ENCODE measurements around the gene TPTE. TPM values are rescaled to one million over a fixed set of nuclear protein-coding genes. Genes with fewer than 3 reads are reported as not detected.
"Not testable (repeated sequence)": the region's sequence is repeated elsewhere in the genome, so short reads cannot be mapped to it uniquely, and the experiment has no call there.

TPTE gene
- polyA plus RNA-seq (2011; rRNA removed): not detected in 2 replicates
- polyA plus RNA-seq (2012; cell fraction: cytosol; rRNA removed): not detected in 2 replicates
- polyA plus RNA-seq (2012; cell fraction: nucleus; rRNA removed): not detected in 2 replicates
- not detected in 3 replicates for polyA plus RNA-seq (2017; fragmentation: RNase III; extraction: RNeasy Plus Mini Kit Qiagen cat#74134 plus additional on column Dnase treatment)
- not detected in 2 replicates for polyA minus RNA-seq (2011; rRNA and poly(A)+ RNA removed)

DNA sequence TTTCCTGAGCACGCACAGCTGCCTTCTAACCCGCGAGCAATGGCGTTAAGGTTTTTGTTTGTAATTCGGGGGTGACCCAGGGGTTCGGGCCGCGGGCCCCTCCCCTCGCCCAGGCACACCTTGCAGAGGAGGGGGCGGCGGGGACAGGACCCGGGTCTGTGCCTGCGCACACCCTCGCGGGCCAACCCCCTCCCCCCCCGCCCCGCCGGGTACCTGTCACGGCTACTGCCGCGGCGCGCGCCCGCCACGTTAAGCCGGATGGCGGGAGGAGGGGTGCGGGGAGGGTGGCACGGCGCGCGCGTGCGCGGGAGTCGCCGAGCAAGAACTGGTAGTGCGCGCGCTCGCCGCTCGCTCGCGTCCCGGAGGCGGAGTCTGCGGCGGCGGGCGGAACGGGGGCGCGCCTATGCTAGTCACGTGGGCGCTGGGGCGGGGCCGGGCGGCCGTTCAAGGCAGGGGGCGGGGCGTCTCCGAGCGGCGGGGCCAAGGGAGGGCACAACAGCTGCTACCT, at the start of gene TPTE:
Gene TPTE, plus strand, starts transcription at position 493 of the 508 bp plus-strand sequence. CDS start 17,141 bp downstream, outside the sequence.
- TF ChIP-seq MAX (IDR thresholded peaks at IDR 0.05) (no peak), RFX5 (IDR thresholded peaks at IDR 0.05) (no peak), MAFK (IDR thresholded peaks at IDR 0.05; ENCODE audit: partially characterized antibody) (no peak), KDM1A (IDR thresholded peaks at IDR 0.05; ENCODE audit: low read depth) (no peak), HOXB5 (CRISPR knock-in tag; IDR thresholded peaks at IDR 0.05) (no peak), PHF8 (IDR thresholded peaks at IDR 0.05; ENCODE audit: borderline replicate concordance, low read depth) (no peak), CHD4 (IDR thresholded peaks at IDR 0.05; ENCODE audit: borderline replicate concordance) (no peak), CBX2 (IDR thresholded peaks at IDR 0.05; ENCODE audit: borderline replicate concordance, low read depth) (no peak), HES2 (IDR thresholded peaks at IDR 0.05) (no peak)
- TF ChIP-seq, protein P1, sequence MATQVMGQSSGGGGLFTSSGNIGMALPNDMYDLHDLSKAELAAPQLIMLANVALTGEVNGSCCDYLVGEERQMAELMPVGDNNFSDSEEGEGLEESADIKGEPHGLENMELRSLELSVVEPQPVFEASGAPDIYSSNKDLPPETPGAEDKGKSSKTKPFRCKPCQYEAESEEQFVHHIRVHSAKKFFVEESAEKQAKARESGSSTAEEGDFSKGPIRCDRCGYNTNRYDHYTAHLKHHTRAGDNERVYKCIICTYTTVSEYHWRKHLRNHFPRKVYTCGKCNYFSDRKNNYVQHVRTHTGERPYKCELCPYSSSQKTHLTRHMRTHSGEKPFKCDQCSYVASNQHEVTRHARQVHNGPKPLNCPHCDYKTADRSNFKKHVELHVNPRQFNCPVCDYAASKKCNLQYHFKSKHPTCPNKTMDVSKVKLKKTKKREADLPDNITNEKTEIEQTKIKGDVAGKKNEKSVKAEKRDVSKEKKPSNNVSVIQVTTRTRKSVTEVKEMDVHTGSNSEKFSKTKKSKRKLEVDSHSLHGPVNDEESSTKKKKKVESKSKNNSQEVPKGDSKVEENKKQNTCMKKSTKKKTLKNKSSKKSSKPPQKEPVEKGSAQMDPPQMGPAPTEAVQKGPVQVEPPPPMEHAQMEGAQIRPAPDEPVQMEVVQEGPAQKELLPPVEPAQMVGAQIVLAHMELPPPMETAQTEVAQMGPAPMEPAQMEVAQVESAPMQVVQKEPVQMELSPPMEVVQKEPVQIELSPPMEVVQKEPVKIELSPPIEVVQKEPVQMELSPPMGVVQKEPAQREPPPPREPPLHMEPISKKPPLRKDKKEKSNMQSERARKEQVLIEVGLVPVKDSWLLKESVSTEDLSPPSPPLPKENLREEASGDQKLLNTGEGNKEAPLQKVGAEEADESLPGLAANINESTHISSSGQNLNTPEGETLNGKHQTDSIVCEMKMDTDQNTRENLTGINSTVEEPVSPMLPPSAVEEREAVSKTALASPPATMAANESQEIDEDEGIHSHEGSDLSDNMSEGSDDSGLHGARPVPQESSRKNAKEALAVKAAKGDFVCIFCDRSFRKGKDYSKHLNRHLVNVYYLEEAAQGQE (IDR thresholded peaks at IDR 0.05): no peak
- ATAC-seq: no peak

GRCh38 chr21:10471999-10472398, 49.4 kb upstream of the TPTE start:
- H3K4me3 ChIP-seq; H3K9me3 ChIP-seq; DNase-seq (ENCODE audit: low read depth in 1 of 2, low spot score in 1 of 2); H3K4me1 ChIP-seq; ATAC-seq; POLR2A ChIA-PET; CTCF ChIA-PET; H3K27ac ChIP-seq; FAIRE-seq; H3K4me2 ChIP-seq: not testable (repeated sequence)

More for the DNA sequence above, at the start of gene TPTE:
- H3K4me2 ChIP-seq: no peak within 1 kb of the TSS
- H3K4me3 ChIP-seq: no peak within 1 kb of the TSS
- H3K4me1 ChIP-seq: no peaks in the 10 kb centered on the region
- H3K27ac ChIP-seq: no peak within 1 kb of the TSS
- no peak for DNase-seq (ENCODE audit: low read depth in 1 of 2, low spot score in 1 of 2)
- H3K9me3 ChIP-seq: no peaks in the 10 kb centered on the region
- no peak for FAIRE-seq
- 85% methylated on average over 48 of the region's 66 CpGs for WGBS (ENCODE audit: missing lambda C conversion rate)
- POLR2A ChIA-PET: no interaction called here
- CTCF ChIA-PET: no interaction called here

- WGBS (ENCODE audit: missing lambda C conversion rate): 15% methylated on average over 7 of the region's 7 CpGs
Observed at GRCh38 chr21:10477794-10478193, 43.6 kb upstream of the TPTE start.

GRCh38 chr21:10479875-10480274, 41.5 kb upstream of the TPTE start:
- H3K27ac ChIP-seq; H3K4me1 ChIP-seq; H3K4me3 ChIP-seq; H3K9me3 ChIP-seq; CTCF ChIA-PET; POLR2A ChIA-PET; FAIRE-seq; DNase-seq (ENCODE audit: low read depth in 1 of 2, low spot score in 1 of 2); H3K4me2 ChIP-seq; ATAC-seq: not testable (repeated sequence)
- WGBS (ENCODE audit: missing lambda C conversion rate): 4% methylated on average over 4 of the region's 4 CpGs

More at GRCh38 chr21:10477794-10478193, 43.6 kb upstream of the TPTE start:
- DNase-seq (ENCODE audit: low read depth in 1 of 2, low spot score in 1 of 2); H3K27ac ChIP-seq; H3K4me2 ChIP-seq; H3K4me3 ChIP-seq; ATAC-seq; POLR2A ChIA-PET; H3K4me1 ChIP-seq; H3K9me3 ChIP-seq; FAIRE-seq; CTCF ChIA-PET: not testable (repeated sequence)

- H3K4me3 ChIP-seq; H3K9me3 ChIP-seq; FAIRE-seq; POLR2A ChIA-PET; H3K27ac ChIP-seq; H3K4me1 ChIP-seq; CTCF ChIA-PET; DNase-seq (ENCODE audit: low read depth in 1 of 2, low spot score in 1 of 2); ATAC-seq; H3K4me2 ChIP-seq: not testable (repeated sequence)
- WGBS (ENCODE audit: missing lambda C conversion rate): 9% methylated on average over 3 of the region's 3 CpGs
Observed at GRCh38 chr21:10484864-10485263, 36.5 kb upstream of the TPTE start.

GRCh38 chr21:10490453-10490852, 30.9 kb upstream of the TPTE start:
- H3K9me3 ChIP-seq; H3K4me1 ChIP-seq; H3K27ac ChIP-seq; ATAC-seq; H3K4me3 ChIP-seq; FAIRE-seq; POLR2A ChIA-PET; H3K4me2 ChIP-seq; CTCF ChIA-PET; DNase-seq (ENCODE audit: low read depth in 1 of 2, low spot score in 1 of 2): not testable (repeated sequence)
- WGBS (ENCODE audit: missing lambda C conversion rate): 28% methylated on average over 3 of the region's 3 CpGs
